Vagina (tissue), 2 donors: ENCODE measurements around the gene ZNF423.

Experiments
- POLR2AphosphoS5 ChIP-seq, 2 donors: sonication (generic); formaldehyde crosslinking; IDR thresholded peaks; one replicate each; pipeline ENCODE4 v1.9.0; 2017; ENCODE audit warnings: antibody characterized with exemption in 2 of 2, mild to moderate bottlenecking in 2 of 2, low read depth in 1 of 2; ENCODE audit not compliant: insufficient read depth in 1 of 2
- TF ChIP-seq, protein P1 (sequence below), 3 experiments: fragments of 450-650 bp in 2 of 3; fragments of 200-600 bp in 1 of 3; sonication (generic) in 1 of 3; IDR thresholded peaks; one replicate each; pipeline ENCODE4 v1.5.1; 2017 to 2019; ENCODE audit warnings: antibody characterized with exemption in 3 of 3, mild to moderate bottlenecking in 2 of 3, moderate library complexity in 2 of 3

DNA sequence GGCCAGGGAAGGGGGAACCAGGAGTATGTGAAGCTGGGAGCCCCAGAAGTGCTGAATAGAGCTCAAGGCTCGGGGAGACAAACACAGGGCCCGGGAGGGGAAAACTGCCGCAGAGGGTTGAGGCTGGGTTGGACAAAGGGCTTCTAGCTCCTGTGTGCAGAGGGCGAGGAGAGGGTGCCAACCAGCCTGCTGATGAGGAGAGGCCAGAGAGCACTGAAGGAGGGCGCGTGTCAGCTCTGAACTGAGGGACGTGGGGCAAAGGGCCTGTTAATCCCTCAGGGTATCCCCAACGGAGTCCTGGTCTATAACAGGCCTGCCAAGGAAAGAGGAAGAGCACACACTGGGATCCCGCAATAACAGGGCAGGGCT, 331.0 kb downstream of the ZNF423 start:
- TF ChIP-seq POLR2AphosphoS5 (IDR thresholded peaks at IDR 0.05; ENCODE audit: insufficient read depth in 1 of 2, low read depth in 1 of 2): no peak
- TF ChIP-seq, protein P1, sequence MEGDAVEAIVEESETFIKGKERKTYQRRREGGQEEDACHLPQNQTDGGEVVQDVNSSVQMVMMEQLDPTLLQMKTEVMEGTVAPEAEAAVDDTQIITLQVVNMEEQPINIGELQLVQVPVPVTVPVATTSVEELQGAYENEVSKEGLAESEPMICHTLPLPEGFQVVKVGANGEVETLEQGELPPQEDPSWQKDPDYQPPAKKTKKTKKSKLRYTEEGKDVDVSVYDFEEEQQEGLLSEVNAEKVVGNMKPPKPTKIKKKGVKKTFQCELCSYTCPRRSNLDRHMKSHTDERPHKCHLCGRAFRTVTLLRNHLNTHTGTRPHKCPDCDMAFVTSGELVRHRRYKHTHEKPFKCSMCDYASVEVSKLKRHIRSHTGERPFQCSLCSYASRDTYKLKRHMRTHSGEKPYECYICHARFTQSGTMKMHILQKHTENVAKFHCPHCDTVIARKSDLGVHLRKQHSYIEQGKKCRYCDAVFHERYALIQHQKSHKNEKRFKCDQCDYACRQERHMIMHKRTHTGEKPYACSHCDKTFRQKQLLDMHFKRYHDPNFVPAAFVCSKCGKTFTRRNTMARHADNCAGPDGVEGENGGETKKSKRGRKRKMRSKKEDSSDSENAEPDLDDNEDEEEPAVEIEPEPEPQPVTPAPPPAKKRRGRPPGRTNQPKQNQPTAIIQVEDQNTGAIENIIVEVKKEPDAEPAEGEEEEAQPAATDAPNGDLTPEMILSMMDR (IDR thresholded peaks at IDR 0.05): no peak
